GM12878 (cell line): ENCODE results near the gene HOXD10. TPM values are rescaled to one million over a fixed set of nuclear protein-coding genes. Genes with fewer than 3 reads are reported as not detected.

Source experiments
- ATAC-seq: fragments of 200-7000 bp; cut with Tn5 transposase; 3 replicates; pipeline ENCODE4 v1.9.1; 2020; ENCODE audit warnings: mild to moderate bottlenecking, moderate library complexity
- BruUV-seq: library from RNA; stranded (reverse); fragments of 400-500 nt; replicated peaks from 2 replicates; lab custom pipeline; 2021; lab: Mats Ljungman, UMichigan
- CTCF ChIA-PET: fragments of 300-600 bp; sonication (Branson Sonifier 250); formaldehyde crosslinking; extraction: SDS; loops from one replicate; lab custom pipeline; 2021; ENCODE audit warnings: inconsistent platforms; lab: Yijun Ruan, JAX
- POLR2A ChIA-PET: fragments of 350-600 bp; formaldehyde crosslinking; extraction: SDS; loops from one replicate; lab custom pipeline; 2021; ENCODE audit warnings: inconsistent platforms; lab: Charles Lee
- RAD21 ChIA-PET: fragments of 300-600 bp; sonication (Branson Sonifier 250); formaldehyde crosslinking; loops from one replicate; lab custom pipeline; 2023; ENCODE audit warnings: antibody characterized with exemption; ENCODE audit not compliant: unreplicated experiment; lab: Charles Lee
- SMC1A ChIA-PET: fragments of 300-600 bp; sonication (Branson Sonifier 250); formaldehyde crosslinking; loops from one replicate; lab custom pipeline; 2023; ENCODE audit not compliant: unreplicated experiment, uncharacterized antibody; lab: Charles Lee
- DNase-seq: peaks from one replicate; pipeline ENCODE4 v3.0.0-alpha.2; 2011; ENCODE audit warnings: low read depth, low spot score
- FAIRE-seq: peaks from 3 replicates; lab custom pipeline; 2011; peaks lifted over from hg19 to GRCh38; lab: Jason Lieb, UNC
- H2AFZ ChIP-seq: 2 replicates; pipeline ENCODE4 v1.6.0; 2011; ENCODE audit warnings: low read depth, low read length, control low read depth; ENCODE audit not compliant: control insufficient read depth
- H3K27ac ChIP-seq: 2 replicates; pipeline ENCODE4 v1.5.1; 2011; ENCODE audit warnings: control low read depth; ENCODE audit not compliant: control insufficient read depth, insufficient read depth
- H3K27me3 ChIP-seq, 2 experiments: replicated peaks in 1 of 2; 2 replicates each; pipeline versions ENCODE4 v1.6.0 to v1.6.1; 2011; ENCODE audit warnings: low read length in 1 of 2; ENCODE audit not compliant: control insufficient read depth in 2 of 2, insufficient read depth in 2 of 2
- H3K36me3 ChIP-seq, 2 experiments: 2 replicates each; pipeline ENCODE4 v1.5.1; 2011; ENCODE audit warnings: low read length in 1 of 2; ENCODE audit not compliant: control insufficient read depth in 2 of 2, insufficient read depth in 2 of 2
- H3K4me1 ChIP-seq: 2 replicates; pipeline ENCODE4 v1.6.1; 2011; ENCODE audit warnings: mild to moderate bottlenecking, low read length, moderate library complexity, mixed read lengths; ENCODE audit not compliant: control insufficient read depth, insufficient read depth
- H3K4me2 ChIP-seq: 2 replicates; pipeline ENCODE4 v1.6.0; 2011; ENCODE audit warnings: control low read depth; ENCODE audit not compliant: control insufficient read depth, insufficient read depth
- H3K4me3 ChIP-seq: fragments of 200-600 bp; sonication (generic); 2 replicates; pipeline ENCODE4 v1.5.1; 2016
- H3K79me2 ChIP-seq: 2 replicates; pipeline ENCODE4 v1.6.0; 2011; ENCODE audit warnings: low read length; ENCODE audit not compliant: control insufficient read depth, insufficient read depth
- H3K9ac ChIP-seq: 2 replicates; pipeline ENCODE4 v1.8.0; 2011; ENCODE audit warnings: low read length, control low read depth, mixed read lengths; ENCODE audit not compliant: control insufficient read depth, insufficient read depth
- H3K9me3 ChIP-seq: replicated peaks from 3 replicates; pipeline ENCODE4 v1.5.1; 2011; ENCODE audit warnings: mild to moderate bottlenecking, low read length; ENCODE audit not compliant: control insufficient read depth, insufficient read depth
- H4K20me1 ChIP-seq: 2 replicates; pipeline ENCODE4 v1.6.0; 2011; ENCODE audit not compliant: control insufficient read depth, insufficient read depth
- ATF7 ChIP-seq: fragments of 450-650 bp; IDR thresholded peaks from 2 replicates; pipeline ENCODE4 v1.6.1; 2016; ENCODE audit warnings: low read depth, mild to moderate bottlenecking
- BACH1 ChIP-seq: fragments of 450-650 bp; IDR thresholded peaks from 2 replicates; pipeline ENCODE4 v1.6.1; 2017; ENCODE audit warnings: mild to moderate bottlenecking, borderline replicate concordance
- CBX3 ChIP-seq: fragments of 200-600 bp; sonication (generic); IDR thresholded peaks from 2 replicates; pipeline ENCODE4 v1.6.1; 2016; ENCODE audit warnings: low read depth, borderline replicate concordance
- CBX5 ChIP-seq: sonication (generic); IDR thresholded peaks from 2 replicates; pipeline ENCODE4 v1.6.1; 2016; ENCODE audit warnings: low read depth, moderate library complexity, mild to moderate bottlenecking, inconsistent platforms
- EED ChIP-seq: sonication (generic); IDR thresholded peaks from 2 replicates; pipeline ENCODE4 v1.6.1; 2016; ENCODE audit warnings: antibody characterized with exemption, low read depth
- IKZF2 ChIP-seq, 2 experiments: fragments of 450-650 bp; IDR thresholded peaks; 2 replicates each; pipeline ENCODE4 v1.6.1; 2017; ENCODE audit warnings: mild to moderate bottlenecking in 2 of 2, moderate library complexity in 2 of 2
- MEF2B ChIP-seq: fragments of 450-650 bp; IDR thresholded peaks from 2 replicates; pipeline ENCODE4 v1.6.1; 2018; ENCODE audit warnings: mild to moderate bottlenecking, moderate library complexity; ENCODE audit not compliant: partially characterized antibody, poor library complexity, severe bottlenecking
- MYC ChIP-seq: IDR thresholded peaks from 2 replicates; pipeline ENCODE4 v1.6.1; 2011; ENCODE audit warnings: mild to moderate bottlenecking, low read length, moderate library complexity, inconsistent platforms; ENCODE audit not compliant: insufficient read depth, insufficient replicate concordance, insufficient read length, severe bottlenecking
- PAX5 ChIP-seq: IDR thresholded peaks from 2 replicates; pipeline ENCODE4 v1.6.1; 2011; ENCODE audit warnings: low read depth, low read length, borderline replicate concordance
- POLR2AphosphoS2 ChIP-seq: IDR thresholded peaks from 2 replicates; pipeline ENCODE4 v1.6.1; 2011; ENCODE audit warnings: low read depth, mild to moderate bottlenecking, low read length, improper control_type of control experiment, moderate library complexity
- RELA ChIP-seq: fragments of 450-650 bp; IDR thresholded peaks from 2 replicates; pipeline ENCODE4 v1.8.0; 2014; ENCODE audit warnings: borderline replicate concordance; ENCODE audit not compliant: partially characterized antibody
- SIN3A ChIP-seq: IDR thresholded peaks from 2 replicates; pipeline ENCODE4 v1.6.1; 2012; ENCODE audit warnings: low read depth, low read length, improper control_type of control experiment
- SREBF1 ChIP-seq: IDR thresholded peaks from 2 replicates; pipeline ENCODE4 v1.6.1; 2012; ENCODE audit warnings: mild to moderate bottlenecking, low read length
- STAT1 ChIP-seq: fragments of 450-650 bp; conservative IDR thresholded peaks from 2 replicates; pipeline ENCODE4 v1.6.1; 2014; ENCODE audit warnings: antibody characterized with exemption, mild to moderate bottlenecking
- SUZ12 ChIP-seq: fragments of 200-600 bp; sonication (generic); IDR thresholded peaks from one replicate; pipeline ENCODE4 v1.6.1; 2018; ENCODE audit warnings: antibody characterized with exemption, mild to moderate bottlenecking; ENCODE audit not compliant: unreplicated experiment
- ZNF622 ChIP-seq: fragments of 450-650 bp; IDR thresholded peaks from 2 replicates; pipeline ENCODE4 v1.6.1; 2017; ENCODE audit warnings: mild to moderate bottlenecking, inconsistent platforms
- ZSCAN29 ChIP-seq: fragments of 450-650 bp; IDR thresholded peaks from 2 replicates; pipeline ENCODE4 v1.6.1; 2017; ENCODE audit warnings: mild to moderate bottlenecking, moderate library complexity
- WGBS: methylation state at CpG from one replicate; pipeline ENCODE4 v1.1.6; 2016; ENCODE audit warnings: low lambda C conversion rate; ENCODE audit not compliant: insufficient replicate concordance, insufficient coverage; ENCODE audit errors: missing lambda C conversion rate; 5-methylcytosine and 5-hydroxymethylcytosine counted together
- in situ Hi-C: fragments of 300-500 bp; cut with MboI; formaldehyde crosslinking; loops from 9 replicates; pipeline ENCODE4 v1.14.3; 2018; ENCODE audit warnings: mixed read lengths
- intact Hi-C: fragments of 100-400 bp; cut with micrococcal nuclease; formaldehyde crosslinking; loops from one replicate; pipeline ENCODE4 v1.14.2; 2022; ENCODE audit not compliant: unreplicated experiment
- polyA plus RNA-seq, 11 experiments: library from polyadenylated mRNA; depleted of rRNA in 4 of 11; unstranded in 6 of 11; stranded (reverse) in 5 of 11; fragments of >200 nt; fragmentation: Nextera tagmentation in 4 of 11; fragmentation: Illumina TruSeq in 1 of 11; extraction: Ambion mirVana in 4 of 11; extraction: Trizol in 1 of 11; gene quantifications; 1 replicate in 1 of 11; 2 replicates in 10 of 11; pipeline versions ENCODE4 v1.2.1 to v1.2.3, GENCODE V29; 2011 to 2016; ENCODE audit warnings: inconsistent platforms in 2 of 11, missing spikeins in 2 of 11, low read depth in 1 of 11
- total RNA-seq, 4 experiments: library from RNA; depleted of rRNA in 3 of 4; stranded (reverse); fragments of >200 nt in 3 of 4; fragmentation: Illumina TruSeq in 1 of 4; extraction: Trizol in 1 of 4; gene quantifications; 2 replicates each; pipeline versions ENCODE4 v1.2.1 to v1.2.3, GENCODE V29; 2013 to 2021
- TF ChIP-seq, protein P1 (sequence below): IDR thresholded peaks from 2 replicates; pipeline ENCODE4 v1.6.1; 2012; ENCODE audit warnings: low read depth, low read length, improper control_type of control experiment

HOXD10 gene
- total and polyA plus RNA-seq, 10 of the 15 experiments (the other 5 are each of a cell fraction or from before 2014, with no cell fraction given) = not detected

DNA sequence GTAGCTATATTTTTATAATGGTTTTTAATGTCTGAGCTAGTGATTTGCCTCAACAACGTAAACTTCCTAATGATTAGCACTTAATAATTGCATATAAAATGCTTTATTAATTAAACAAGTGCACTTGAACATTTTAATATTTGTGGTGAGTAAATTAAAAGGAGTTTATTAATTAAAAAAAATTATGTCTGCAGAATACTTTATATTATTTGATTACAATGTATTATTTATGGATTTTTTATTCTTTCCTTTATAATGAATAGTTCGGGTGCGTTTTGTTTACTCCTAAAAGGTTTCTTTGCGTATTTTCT, 15.2 kb downstream of the HOXD10 start (continued):
- no peak for TF ChIP-seq SREBF1

DNA sequence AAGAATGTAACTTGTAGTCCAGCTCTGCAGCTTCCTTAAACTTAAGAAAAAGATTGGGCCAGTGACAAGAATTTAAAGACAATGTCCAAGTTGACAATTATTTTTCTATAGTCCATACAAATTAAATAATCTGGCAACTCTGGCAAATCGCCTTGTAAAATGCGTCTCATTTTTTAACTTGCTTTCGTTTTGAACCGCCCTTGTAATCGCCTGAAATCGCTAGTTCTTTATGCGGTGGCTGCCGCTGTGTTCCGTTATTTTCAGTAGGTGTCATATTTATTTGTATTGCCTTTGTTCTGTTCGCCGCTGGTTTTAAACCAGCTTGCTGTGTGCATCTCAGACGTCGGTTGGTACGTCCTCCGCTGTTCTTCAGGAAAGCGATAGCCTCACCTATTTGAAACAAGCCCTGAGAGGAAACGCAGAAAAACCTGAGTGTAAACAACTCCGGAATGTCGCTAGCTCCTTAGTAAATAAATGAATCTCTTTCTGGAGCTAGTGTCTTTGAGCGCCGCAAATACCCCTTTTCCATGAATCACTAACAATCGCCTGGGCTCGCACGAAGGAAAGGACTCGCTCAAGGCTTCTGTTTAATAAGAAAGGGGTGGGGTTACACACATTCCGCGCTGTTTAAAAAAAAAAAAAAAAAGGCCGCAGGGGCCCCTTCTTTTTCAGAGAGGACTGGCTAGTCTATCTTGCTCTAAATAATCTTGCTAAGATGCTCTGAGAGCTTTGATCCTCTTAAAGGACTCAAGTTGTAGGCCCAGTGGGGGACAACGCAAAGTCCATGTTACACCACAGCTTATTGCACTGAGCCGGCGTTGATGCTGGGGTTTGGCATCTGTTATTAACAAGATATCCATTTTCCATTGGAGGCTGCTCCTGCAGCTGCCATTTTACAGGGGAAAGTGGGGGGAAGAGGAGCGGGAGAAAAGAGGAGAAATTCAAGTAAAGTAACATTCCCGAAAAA, 15.9 kb downstream of the HOXD10 start:
- WGBS = 25% methylated on average over 30 of the region's 33 CpGs
- in situ Hi-C loops = loop anchor here (25.0 kb wide), 1 partner anchor 1205 kb away; no protein-coding TSS in a partner anchor
- no peaks in the 10 kb centered on the region for H3K4me1 ChIP-seq

DNA sequence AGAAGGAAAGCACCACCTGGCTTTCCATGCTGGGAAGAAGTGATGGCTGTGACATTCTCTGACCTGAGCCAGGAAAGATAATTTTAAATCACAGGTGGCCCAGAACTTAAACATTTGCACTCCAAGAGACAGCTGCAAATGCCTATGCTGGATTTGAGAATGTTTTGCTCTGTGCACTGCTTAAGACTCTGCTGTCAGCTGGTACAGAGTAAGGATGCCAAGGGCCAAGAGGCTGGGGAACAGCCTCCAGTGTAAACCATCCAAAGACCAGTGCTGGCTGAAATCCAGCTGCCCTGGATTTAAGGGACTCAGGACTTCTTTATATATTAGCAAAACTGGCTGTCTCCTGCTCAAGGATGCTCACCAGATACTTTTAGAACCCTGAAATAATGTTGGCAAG, 16.8 kb downstream of the HOXD10 start:
- H3K36me3 ChIP-seq = no peaks in the 10 kb centered on the region
- H3K4me2 ChIP-seq = no peak overlapping the region
- no peaks in the 10 kb centered on the region for H4K20me1 ChIP-seq
- H3K27ac ChIP-seq = no peak overlapping the region
- no peaks in the 10 kb centered on the region for H3K4me1 ChIP-seq
- no peak for DNase-seq
- CTCF ChIA-PET = interaction anchor here (1.0 to 3.4 kb wide), 5 partner anchors 322 to 1015 kb away, joined by 3 to 36 read pairs (median 11); no protein-coding TSS in a partner anchor
- no TSS peak for BruUV-seq
- H2AFZ ChIP-seq = no peak overlapping the region
- in situ Hi-C loops (loop anchor here (25.0 kb wide), 1 partner anchor 1204 kb away; no protein-coding TSS in a partner anchor), intact Hi-C loops (no loop called here)
- RAD21 ChIA-PET = no interaction called here
- FAIRE-seq = no peak
- H3K4me3 ChIP-seq = no peak overlapping the region
- H3K9ac ChIP-seq = no peak overlapping the region
- H3K27me3 ChIP-seq = peaks cover 9 to 28% of the 10 kb centered on the region in 2 experiments
- SMC1A ChIA-PET = interaction anchor here (0.9 to 3.2 kb wide), 4 partner anchors 322 to 1015 kb away, joined by 3 to 13 read pairs (median 4); no protein-coding TSS in a partner anchor
- POLR2A ChIA-PET = no interaction called here
- no peaks in the 10 kb centered on the region; the same call in 1 of the 3 replicates for H3K9me3 ChIP-seq
- no peak for ATAC-seq
- H3K79me2 ChIP-seq = no peaks in the 10 kb centered on the region
- TF ChIP-seq PAX5 = no peak
- no peak for TF ChIP-seq SIN3A
- TF ChIP-seq STAT1 = no peak
- TF ChIP-seq IKZF2 (IDR thresholded peaks at IDR 0.05) = no peak
- no peak for TF ChIP-seq MYC
- TF ChIP-seq EED = no peak
- no peak for TF ChIP-seq CBX3
- TF ChIP-seq, protein P1, sequence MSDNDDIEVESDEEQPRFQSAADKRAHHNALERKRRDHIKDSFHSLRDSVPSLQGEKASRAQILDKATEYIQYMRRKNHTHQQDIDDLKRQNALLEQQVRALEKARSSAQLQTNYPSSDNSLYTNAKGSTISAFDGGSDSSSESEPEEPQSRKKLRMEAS = no peak
- TF ChIP-seq ATF7 = no peak
- no peak for TF ChIP-seq ZSCAN29
- TF ChIP-seq CBX5 = no peak
- no peak for TF ChIP-seq BACH1
- TF ChIP-seq ZNF622 = no peak
- no peak for TF ChIP-seq POLR2AphosphoS2

More for the DNA sequence above, 15.9 kb downstream of the HOXD10 start:
- ChIA-PET RAD21 (interaction anchor here (1.5 to 2.4 kb wide), 3 partner anchors 422 to 1016 kb away, joined by 4 to 8 read pairs (median 7); no protein-coding TSS in a partner anchor), POLR2A (no interaction called here), CTCF (interaction anchor here (0.7 to 3.4 kb wide), 15 partner anchors 8 to 1215 kb away, joined by 3 to 36 read pairs (median 7); no protein-coding TSS in a partner anchor), SMC1A (interaction anchor here (0.7 to 3.2 kb wide), 12 partner anchors 10 to 1029 kb away, joined by 3 to 13 read pairs (median 4); no protein-coding TSS in a partner anchor)
- Histone ChIP-seq H3K36me3 (no peaks in the 10 kb centered on the region), H3K27ac (no peak overlapping the region), H2AFZ (no peak overlapping the region), H3K4me3 (peak overlapping the region; percentile 6; the same call in 1 of the 2 replicates), H3K4me2 (no peak overlapping the region), H4K20me1 (no peaks in the 10 kb centered on the region), H3K9ac (no peak overlapping the region), H3K79me2 (no peaks in the 10 kb centered on the region), H3K9me3 (peaks cover 1% of the 10 kb centered on the region; the same call in 2 of the 3 replicates), H3K27me3 (peaks cover 10 to 32% of the 10 kb centered on the region in 2 experiments)
- DNase-seq (no peak), FAIRE-seq (no peak), ATAC-seq (no peak)
- no TSS peak for BruUV-seq
- TF ChIP-seq SUZ12 (peak; percentile 34), RELA (no peak), MEF2B (no peak)
- intact Hi-C loops = no loop called here
